ENCODE results near the gene CCDC110.

The CCDC110 gene

GRCh38 chr4:185472103-185472542 lies 590 bp upstream of the CCDC110 start:
- TF ChIP-seq SP1 (IDR thresholded peaks at IDR 0.05) (no peak), FOXM1 (IDR thresholded peaks at IDR 0.05; ENCODE audit: borderline replicate concordance) (no peak), NFRKB (IDR thresholded peaks at IDR 0.05) (no peak), CTBP1 (IDR thresholded peaks at IDR 0.05; ENCODE audit: borderline replicate concordance) (no peak), ARNT (IDR thresholded peaks at IDR 0.05) (no peak), BHLHE40 (IDR thresholded peaks at IDR 0.05; ENCODE audit: borderline replicate concordance) (no peak), LEF1 (IDR thresholded peaks at IDR 0.05; ENCODE audit: borderline replicate concordance) (no peak), SUZ12 (IDR thresholded peaks at IDR 0.05) (no peak), PKNOX1 (IDR thresholded peaks at IDR 0.05) (no peak), HDGF (IDR thresholded peaks at IDR 0.05; ENCODE audit: borderline replicate concordance) (no peak), ELF4 (IDR thresholded peaks at IDR 0.05) (no peak)
- ChIA-PET POLR2A (interaction anchor here (0.9 kb wide), 1 partner anchor 76 kb away, joined by 3 read pairs; the partner anchor contains the start of gene ANKRD37), CTCF (interaction anchor here (0.6 to 1.2 kb wide), 4 partner anchors 96 to 338 kb away, joined by 3 to 4 read pairs (median 3); no protein-coding TSS in a partner anchor)
- no peak for DNase-seq (ENCODE audit: extremely low spot score)

- DNase-seq (ENCODE audit: extremely low spot score), result no peak
- CTCF ChIA-PET, result no interaction called here
- POLR2A ChIA-PET, result no interaction called here
These were observed 885 bp downstream of the CCDC110 start for GRCh38 chr4:185470501-185471195.

GRCh38 chr4:185469580-185470154 lies 1.9 kb downstream of the CCDC110 start:
- CTCF ChIA-PET, result no interaction called here
- no peak for DNase-seq (ENCODE audit: extremely low spot score)
- no peak for TF ChIP-seq ARNT (IDR thresholded peaks at IDR 0.05)
- TF ChIP-seq PKNOX1 (IDR thresholded peaks at IDR 0.05), result no peak
- no peak for TF ChIP-seq L3MBTL2 (conservative IDR thresholded peaks at IDR 0.05)
- no peak for TF ChIP-seq NFRKB (IDR thresholded peaks at IDR 0.05)
- TF ChIP-seq FOXK2 (IDR thresholded peaks at IDR 0.05), result no peak
- TF ChIP-seq HDGF (IDR thresholded peaks at IDR 0.05; ENCODE audit: borderline replicate concordance), result no peak
- TF ChIP-seq FOXA1 (IDR thresholded peaks at IDR 0.05), result no peak
- TF ChIP-seq FOXM1 (IDR thresholded peaks at IDR 0.05; ENCODE audit: borderline replicate concordance), result no peak
- no peak for TF ChIP-seq LEF1 (IDR thresholded peaks at IDR 0.05; ENCODE audit: borderline replicate concordance)
- no peak for TF ChIP-seq ELF4 (IDR thresholded peaks at IDR 0.05)
- POLR2A ChIA-PET, result no interaction called here

More at GRCh38 chr4:185470501-185471195, 885 bp downstream of the CCDC110 start:
- TF ChIP-seq FOXK2 (IDR thresholded peaks at IDR 0.05) (no peak), SUZ12 (IDR thresholded peaks at IDR 0.05) (no peak), BHLHE40 (IDR thresholded peaks at IDR 0.05; ENCODE audit: borderline replicate concordance) (no peak), L3MBTL2 (conservative IDR thresholded peaks at IDR 0.05) (no peak), LEF1 (IDR thresholded peaks at IDR 0.05; ENCODE audit: borderline replicate concordance) (no peak), ELF4 (IDR thresholded peaks at IDR 0.05) (no peak), PKNOX1 (IDR thresholded peaks at IDR 0.05) (no peak), FOXA1 (IDR thresholded peaks at IDR 0.05) (no peak), HDGF (IDR thresholded peaks at IDR 0.05; ENCODE audit: borderline replicate concordance) (no peak), CTBP1 (IDR thresholded peaks at IDR 0.05; ENCODE audit: borderline replicate concordance) (no peak), ARNT (IDR thresholded peaks at IDR 0.05) (no peak), FOXM1 (IDR thresholded peaks at IDR 0.05; ENCODE audit: borderline replicate concordance) (no peak), ZNF384 (IDR thresholded peaks at IDR 0.05) (no peak), SP1 (IDR thresholded peaks at IDR 0.05) (no peak), TARDBP (IDR thresholded peaks at IDR 0.05) (no peak)

GRCh38 chr4:185468999-185469398 lies 2.5 kb downstream of the CCDC110 start:
- ChIA-PET CTCF (no interaction called here), POLR2A (no interaction called here)
- no peak for TF ChIP-seq SP1 (IDR thresholded peaks at IDR 0.05)
- no peak for TF ChIP-seq LEF1 (IDR thresholded peaks at IDR 0.05; ENCODE audit: borderline replicate concordance)
- no peak for TF ChIP-seq FOXM1 (IDR thresholded peaks at IDR 0.05; ENCODE audit: borderline replicate concordance)
- TF ChIP-seq ZNF384 (IDR thresholded peaks at IDR 0.05), result no peak
- TF ChIP-seq FOXA1 (IDR thresholded peaks at IDR 0.05), result no peak
- TF ChIP-seq HDGF (IDR thresholded peaks at IDR 0.05; ENCODE audit: borderline replicate concordance), result no peak
- TF ChIP-seq ARNT (IDR thresholded peaks at IDR 0.05), result no peak
- TF ChIP-seq TARDBP (IDR thresholded peaks at IDR 0.05), result no peak
- no peak for TF ChIP-seq CTBP1 (IDR thresholded peaks at IDR 0.05; ENCODE audit: borderline replicate concordance)
- no peak for TF ChIP-seq PKNOX1 (IDR thresholded peaks at IDR 0.05)
- DNase-seq (ENCODE audit: extremely low spot score), result no peak

- TF ChIP-seq FOXA1 (IDR thresholded peaks at IDR 0.05), result no peak
- TF ChIP-seq PKNOX1 (IDR thresholded peaks at IDR 0.05), result no peak
- TF ChIP-seq ELF4 (IDR thresholded peaks at IDR 0.05), result no peak
- no peak for TF ChIP-seq SP1 (IDR thresholded peaks at IDR 0.05)
- no peak for TF ChIP-seq CTBP1 (IDR thresholded peaks at IDR 0.05; ENCODE audit: borderline replicate concordance)
- TF ChIP-seq TARDBP (IDR thresholded peaks at IDR 0.05), result no peak
- no peak for TF ChIP-seq BHLHE40 (IDR thresholded peaks at IDR 0.05; ENCODE audit: borderline replicate concordance)
- no peak for TF ChIP-seq SUZ12 (IDR thresholded peaks at IDR 0.05)
- no peak for TF ChIP-seq FOXM1 (IDR thresholded peaks at IDR 0.05; ENCODE audit: borderline replicate concordance)
- no peak for TF ChIP-seq HDGF (IDR thresholded peaks at IDR 0.05; ENCODE audit: borderline replicate concordance)
- no peak for TF ChIP-seq ARNT (IDR thresholded peaks at IDR 0.05)
- no peak for TF ChIP-seq FOXK2 (IDR thresholded peaks at IDR 0.05)
- no peak for TF ChIP-seq ZNF384 (IDR thresholded peaks at IDR 0.05)
- TF ChIP-seq L3MBTL2 (conservative IDR thresholded peaks at IDR 0.05), result no peak
- no peak for TF ChIP-seq NFRKB (IDR thresholded peaks at IDR 0.05)
- no peak for TF ChIP-seq LEF1 (IDR thresholded peaks at IDR 0.05; ENCODE audit: borderline replicate concordance)
- no peak for DNase-seq (ENCODE audit: extremely low spot score)
- ChIA-PET CTCF (interaction anchor here (0.6 kb wide), 2 partner anchors 130 to 271 kb away, joined by 3 read pairs; no protein-coding TSS in a partner anchor), POLR2A (no interaction called here)
These were observed 3.5 kb downstream of the CCDC110 start for GRCh38 chr4:185467991-185468390.
